OCI-LY1 (cell line): Measurements from ENCODE around the gene MSH6.

Source experiments
- H2AFZ ChIP-seq: fragments of 200-600 bp; sonication (generic), shearing (Covaris generic); 2 replicates; pipeline ENCODE4 v1.6.0; 2014; ENCODE audit warnings: antibody characterized with exemption, mild to moderate bottlenecking, low read length
- H3F3A ChIP-seq: fragments of 200-600 bp; sonication (generic), shearing (Covaris generic); 2 replicates; pipeline ENCODE4 v1.6.0; 2014; ENCODE audit warnings: mild to moderate bottlenecking, antibody characterized with exemption, low read length, moderate library complexity; ENCODE audit not compliant: insufficient read depth
- H3K27ac ChIP-seq: fragments of 200-600 bp; sonication (generic); 2 replicates; pipeline ENCODE4 v1.5.1; 2014; ENCODE audit warnings: low read length, mixed run types, mild to moderate bottlenecking, low read depth; ENCODE audit not compliant: poor library complexity, severe bottlenecking
- H3K27me3 ChIP-seq: fragments of 200-600 bp; sonication (generic); 2 replicates; pipeline ENCODE4 v1.6.0; 2014; ENCODE audit warnings: antibody characterized with exemption, mild to moderate bottlenecking, low read length, moderate library complexity; ENCODE audit not compliant: insufficient read depth
- H3K36me3 ChIP-seq: fragments of 200-600 bp; sonication (generic); 2 replicates; pipeline ENCODE4 v1.6.1; 2014; ENCODE audit warnings: mild to moderate bottlenecking, antibody characterized with exemption, low read length, moderate library complexity, mixed read lengths; ENCODE audit not compliant: insufficient read depth
- H3K4me1 ChIP-seq: fragments of 200-600 bp; sonication (generic); 2 replicates; pipeline ENCODE4 v1.5.1; 2014; ENCODE audit warnings: mild to moderate bottlenecking, low read length, moderate library complexity; ENCODE audit not compliant: insufficient read depth, severe bottlenecking
- H3K4me2 ChIP-seq: fragments of 200-600 bp; sonication (generic), shearing (Covaris generic); 2 replicates; pipeline ENCODE4 v1.6.1; 2014; ENCODE audit warnings: low read length
- H3K4me3 ChIP-seq: fragments of 200-600 bp; sonication (generic); 2 replicates; pipeline ENCODE4 v1.5.1; 2014; ENCODE audit warnings: low read length, low read depth, mild to moderate bottlenecking, mixed read lengths; ENCODE audit not compliant: poor library complexity, severe bottlenecking
- H3K79me2 ChIP-seq: fragments of 200-600 bp; shearing (Covaris generic); 2 replicates; pipeline ENCODE4 v1.6.1; 2016; ENCODE audit warnings: mixed run types, low read length, mixed read lengths; ENCODE audit not compliant: insufficient read depth
- H3K9ac ChIP-seq: fragments of 200-600 bp; sonication (generic), shearing (Covaris generic); 2 replicates; pipeline ENCODE4 v1.6.1; 2014; ENCODE audit warnings: mild to moderate bottlenecking, low read length, mixed read lengths
- H3K9me2 ChIP-seq: fragments of 200-600 bp; sonication (generic), shearing (Covaris generic); 2 replicates; pipeline ENCODE4 v1.6.1; 2014; ENCODE audit warnings: low read depth, mild to moderate bottlenecking, low read length, mixed read lengths
- H3K9me3 ChIP-seq: fragments of 200-600 bp; shearing (Covaris generic); 2 replicates; pipeline ENCODE4 v1.6.1; 2014; ENCODE audit warnings: low read length, mixed read lengths
- H4K20me1 ChIP-seq: fragments of 200-600 bp; sonication (generic), shearing (Covaris generic); 2 replicates; pipeline ENCODE4 v1.6.0; 2016; ENCODE audit warnings: mild to moderate bottlenecking, low read length; ENCODE audit not compliant: insufficient read depth
- CTCF ChIP-seq: fragments of 200-600 bp; sonication (generic), shearing (Covaris generic); IDR thresholded peaks from 2 replicates; pipeline ENCODE4 v1.5.1; 2017; ENCODE audit warnings: mild to moderate bottlenecking, antibody characterized with exemption, low read length, moderate library complexity, mixed read lengths
- EZH2 ChIP-seq: fragments of 200-600 bp; sonication (generic), shearing (Covaris generic); IDR thresholded peaks from 2 replicates; pipeline ENCODE4 v1.8.0; 2017; ENCODE audit warnings: borderline replicate concordance, mixed run types, mild to moderate bottlenecking, antibody characterized with exemption, low read length, moderate library complexity, mixed read lengths

MSH6 gene

GRCh38 chr2:47833516-47833968 is 50.6 kb downstream of the MSH6 start:
- Histone ChIP-seq H3K36me3 (peaks cover 92% of the 10 kb centered on the region), H3K9me2 (no peaks in the 10 kb centered on the region), H3F3A (no peaks in the 10 kb centered on the region), H3K27ac (no peak overlapping the region), H3K4me2 (no peak overlapping the region), H3K9me3 (no peaks in the 10 kb centered on the region), H3K9ac (no peak overlapping the region), H3K79me2 (no peaks in the 10 kb centered on the region), H3K4me1 (no peaks in the 10 kb centered on the region), H3K27me3 (no peaks in the 10 kb centered on the region), H2AFZ (no peak overlapping the region), H3K4me3 (no peak overlapping the region), H4K20me1 (no peaks in the 10 kb centered on the region)
- TF ChIP-seq CTCF (no peak), EZH2 (no peak)

- Histone ChIP-seq H3K4me3 (no peak overlapping the region), H3K36me3 (peaks cover 67% of the 10 kb centered on the region), H3K4me1 (no peaks in the 10 kb centered on the region), H3K27me3 (no peaks in the 10 kb centered on the region), H4K20me1 (no peaks in the 10 kb centered on the region), H3K79me2 (peaks cover 23% of the 10 kb centered on the region), H3K9ac (no peak overlapping the region), H3F3A (no peaks in the 10 kb centered on the region), H3K4me2 (no peak overlapping the region), H3K9me3 (no peaks in the 10 kb centered on the region), H2AFZ (no peak overlapping the region), H3K9me2 (no peaks in the 10 kb centered on the region), H3K27ac (no peak overlapping the region)
- no peak for TF ChIP-seq CTCF
- no peak for TF ChIP-seq EZH2
These were observed 55.3 kb downstream of the MSH6 start for GRCh38 chr2:47838249-47838648.

DNA sequence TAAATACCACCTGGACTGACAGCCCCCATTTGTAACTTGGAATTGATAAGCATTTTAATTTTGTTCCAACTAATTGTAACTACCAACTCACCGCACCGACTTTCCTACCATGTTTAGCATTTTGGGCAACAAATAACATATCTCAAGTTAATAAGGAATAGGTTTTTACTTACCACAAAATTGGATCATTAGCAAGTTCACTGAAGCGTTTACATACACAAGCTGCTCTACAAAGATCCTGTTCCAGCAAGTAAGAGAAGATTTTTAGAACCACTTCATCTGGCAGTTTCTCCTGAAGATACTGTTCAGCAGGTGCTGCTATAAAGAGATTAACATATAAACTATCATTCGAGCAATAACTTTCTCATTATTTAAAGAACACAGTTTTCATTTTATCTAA is 55.7 kb downstream of the MSH6 start:
- Histone ChIP-seq H3K27ac (no peak overlapping the region), H3K79me2 (peaks cover 27% of the 10 kb centered on the region), H3K4me1 (no peaks in the 10 kb centered on the region), H3K9ac (no peak overlapping the region), H3K4me2 (no peak overlapping the region), H2AFZ (no peak overlapping the region), H3K4me3 (no peak overlapping the region), H3K27me3 (no peaks in the 10 kb centered on the region), H3K9me2 (no peaks in the 10 kb centered on the region), H4K20me1 (no peaks in the 10 kb centered on the region), H3K9me3 (no peaks in the 10 kb centered on the region), H3F3A (no peaks in the 10 kb centered on the region), H3K36me3 (peaks cover 63% of the 10 kb centered on the region)
- no peak for TF ChIP-seq EZH2
- no peak for TF ChIP-seq CTCF
